IMR-90 (cell line): ENCODE results near the gene PPP1R9A. TPM values are rescaled to one million over a fixed set of nuclear protein-coding genes. Genes with fewer than 3 reads are reported as not detected.

ENCODE experiments used
- ATAC-seq: fragments of 200-7000 bp; cut with Tn5 transposase; 2 replicates; pipeline ENCODE4 v1.9.1; 2020; ENCODE audit warnings: low read depth, mild to moderate bottlenecking, moderate library complexity
- BruUV-seq: library from RNA; stranded (reverse); fragments of 400-500 nt; replicated peaks from 2 replicates; lab custom pipeline; 2021; lab: Mats Ljungman, UMichigan
- CTCF ChIA-PET: fragments of 300-600 bp; formaldehyde crosslinking; extraction: SDS; loops from one replicate; lab custom pipeline; 2021; ENCODE audit warnings: antibody characterized with exemption; lab: Yijun Ruan, JAX
- POLR2A ChIA-PET: fragments of 300-600 bp; sonication (Branson Sonifier 250); formaldehyde crosslinking; loops from one replicate; lab custom pipeline; 2022; ENCODE audit warnings: antibody characterized with exemption; ENCODE audit not compliant: unreplicated experiment; lab: Charles Lee
- DNase-seq: peaks from one replicate; pipeline ENCODE4 v3.0.0; 2013
- H2AFZ ChIP-seq: replicated peaks from 2 replicates; pipeline ENCODE3; 2013; ENCODE audit warnings: low read length, mild to moderate bottlenecking; ENCODE audit not compliant: poor library complexity
- H2AK5ac ChIP-seq: 2 replicates; pipeline ENCODE4 v1.6.1; 2013; ENCODE audit warnings: low read depth, low read length, inconsistent platforms
- H2AK9ac ChIP-seq: replicated peaks from 2 replicates; pipeline ENCODE3; 2013; ENCODE audit warnings: mild to moderate bottlenecking, low read depth, low read length, moderate library complexity; ENCODE audit not compliant: poor library complexity
- H2BK120ac ChIP-seq: 2 replicates; pipeline ENCODE4 v1.6.1; 2013; ENCODE audit warnings: low read depth, low read length, inconsistent platforms
- H2BK15ac ChIP-seq: 3 replicates; pipeline ENCODE4 v1.6.1; 2013; ENCODE audit warnings: low read depth, low read length, inconsistent platforms
- H2BK20ac ChIP-seq: 2 replicates; pipeline ENCODE4 v1.6.1; 2013; ENCODE audit warnings: low read depth, mild to moderate bottlenecking, inconsistent platforms, low read length, moderate library complexity
- H2BK5ac ChIP-seq: 2 replicates; pipeline ENCODE4 v1.6.1; 2013; ENCODE audit warnings: mild to moderate bottlenecking, low read depth, low read length, inconsistent platforms; ENCODE audit not compliant: poor library complexity, severe bottlenecking
- H3K14ac ChIP-seq: replicated peaks from 2 replicates; pipeline ENCODE4 v1.6.1; 2013; ENCODE audit warnings: low read depth, low read length, inconsistent platforms
- H3K18ac ChIP-seq: 2 replicates; pipeline ENCODE4 v1.6.1; 2013; ENCODE audit warnings: low read depth, low read length, control low read depth
- H3K23ac ChIP-seq: 2 replicates; pipeline ENCODE4 v1.6.1; 2013; ENCODE audit warnings: low read depth, low read length, inconsistent platforms
- H3K27ac ChIP-seq: 2 replicates; pipeline ENCODE4 v1.5.1; 2013; ENCODE audit warnings: mild to moderate bottlenecking, control low read depth, low read length; ENCODE audit not compliant: insufficient read depth
- H3K27me3 ChIP-seq: 2 replicates; pipeline ENCODE4 v1.6.1; 2013; ENCODE audit warnings: low read length; ENCODE audit not compliant: control insufficient read depth, insufficient read depth
- H3K36me3 ChIP-seq: 2 replicates; pipeline ENCODE4 v1.6.1; 2013; ENCODE audit warnings: low read length, mixed read lengths; ENCODE audit not compliant: control insufficient read depth, insufficient read depth
- H3K4ac ChIP-seq: 2 replicates; pipeline ENCODE4 v1.6.1; 2013; ENCODE audit warnings: low read depth, low read length, inconsistent platforms
- H3K4me1 ChIP-seq: 2 replicates; pipeline ENCODE4 v1.6.1; 2013; ENCODE audit warnings: low read length, mixed read lengths; ENCODE audit not compliant: control insufficient read depth, insufficient read depth
- H3K4me2 ChIP-seq: 2 replicates; pipeline ENCODE4 v1.6.1; 2013; ENCODE audit warnings: low read depth, mild to moderate bottlenecking, control low read depth, low read length, moderate library complexity
- H3K4me3 ChIP-seq: 2 replicates; pipeline ENCODE4 v1.5.1; 2013; ENCODE audit warnings: low read depth, mild to moderate bottlenecking, control low read depth, low read length, moderate library complexity; ENCODE audit not compliant: insufficient read depth
- H3K56ac ChIP-seq: 2 replicates; pipeline ENCODE4 v1.6.1; 2013; ENCODE audit warnings: low read length, inconsistent platforms; ENCODE audit not compliant: insufficient read depth; ENCODE audit errors: extremely low read depth
- H3K79me1 ChIP-seq, 2 experiments: 2 replicates each; pipeline ENCODE4 v1.6.1; 2013; ENCODE audit warnings: low read length in 2 of 2, inconsistent platforms in 1 of 2, low read depth in 1 of 2
- H3K9ac ChIP-seq: 2 replicates; pipeline ENCODE4 v1.6.1; 2013; ENCODE audit warnings: low read depth, low read length, control low read depth
- H3K9me1 ChIP-seq: 2 replicates; pipeline ENCODE4 v1.6.1; 2013; ENCODE audit warnings: low read length, inconsistent platforms; ENCODE audit not compliant: insufficient read depth
- H3K9me3 ChIP-seq: 2 replicates; pipeline ENCODE4 v1.6.1; 2013; ENCODE audit warnings: low read length; ENCODE audit not compliant: control insufficient read depth, insufficient read depth
- H4K20me1 ChIP-seq: 2 replicates; pipeline ENCODE4 v1.6.1; 2013; ENCODE audit warnings: low read length, inconsistent platforms; ENCODE audit not compliant: insufficient read depth
- H4K5ac ChIP-seq: 2 replicates; pipeline ENCODE4 v1.6.1; 2013; ENCODE audit warnings: mild to moderate bottlenecking, low read depth, low read length, control low read depth
- H4K8ac ChIP-seq, 2 experiments: 2 replicates each; pipeline ENCODE4 v1.6.1; 2013; ENCODE audit warnings: low read depth in 2 of 2, low read length in 2 of 2, control low read depth in 1 of 2, inconsistent platforms in 1 of 2
- H4K91ac ChIP-seq: 2 replicates; pipeline ENCODE4 v1.6.1; 2013; ENCODE audit warnings: low read depth, low read length, inconsistent platforms; ENCODE audit not compliant: insufficient read depth
- BHLHE40 ChIP-seq: fragments of 150-350 bp; IDR thresholded peaks from 2 replicates; pipeline ENCODE4 v1.6.1; 2016; ENCODE audit warnings: mild to moderate bottlenecking, low read depth, low read length
- CEBPB ChIP-seq: IDR thresholded peaks from 2 replicates; pipeline ENCODE4 v1.6.1; 2012; ENCODE audit warnings: low read depth, low read length, improper control_type of control experiment
- CHD1 ChIP-seq: IDR thresholded peaks from 2 replicates; pipeline ENCODE4 v1.6.1; 2012; ENCODE audit warnings: low read depth, low read length, improper control_type of control experiment
- FOS ChIP-seq: fragments of 150-350 bp; IDR thresholded peaks from 2 replicates; pipeline ENCODE4 v1.6.1; 2016; ENCODE audit warnings: low read depth, low read length
- MAFK ChIP-seq: IDR thresholded peaks from 2 replicates; pipeline ENCODE4 v1.6.1; 2012; ENCODE audit warnings: low read depth, low read length, improper control_type of control experiment
- MAZ ChIP-seq: IDR thresholded peaks from 2 replicates; pipeline ENCODE4 v1.6.1; 2012; ENCODE audit warnings: low read depth, mild to moderate bottlenecking, low read length, improper control_type of control experiment, moderate library complexity, borderline replicate concordance
- NFE2L2 ChIP-seq: fragments of 150-350 bp; IDR thresholded peaks from 2 replicates; pipeline ENCODE4 v1.6.1; 2016; ENCODE audit warnings: low read depth, mild to moderate bottlenecking, low read length
- POLR2A ChIP-seq: IDR thresholded peaks from 2 replicates; pipeline ENCODE4 v1.6.1; 2012; ENCODE audit warnings: mild to moderate bottlenecking, low read depth, low read length
- RAD21 ChIP-seq: IDR thresholded peaks from 2 replicates; pipeline ENCODE4 v1.6.1; 2012; ENCODE audit warnings: low read length, improper control_type of control experiment
- RCOR1 ChIP-seq: IDR thresholded peaks from 2 replicates; pipeline ENCODE4 v1.6.1; 2012; ENCODE audit warnings: mild to moderate bottlenecking, low read length, improper control_type of control experiment; ENCODE audit not compliant: insufficient replicate concordance
- RFX5 ChIP-seq: IDR thresholded peaks from 2 replicates; pipeline ENCODE4 v1.8.0; 2012; ENCODE audit warnings: low read depth, mild to moderate bottlenecking, low read length, moderate library complexity
- SMC3 ChIP-seq: fragments of 150-350 bp; IDR thresholded peaks from 2 replicates; pipeline ENCODE4 v1.6.1; 2016; ENCODE audit warnings: low read depth, mild to moderate bottlenecking, antibody characterized with exemption, low read length, moderate library complexity
- WGBS, 2 experiments: methylation state at CpG; one replicate each; pipeline versions ENCODE4 v1.1.5 to v1.1.7; 2013; ENCODE audit warnings: missing lambda C conversion rate in 2 of 2; ENCODE audit not compliant: insufficient read length in 1 of 2; ENCODE audit errors: extremely low coverage in 2 of 2; 5-methylcytosine and 5-hydroxymethylcytosine counted together
- dilution Hi-C: fragments of 300-500 bp; cut with HindIII; formaldehyde crosslinking; loops from one replicate; pipeline ENCODE4 v1.14.3; 2018; ENCODE audit warnings: low sequenced_read_pairs; ENCODE audit not compliant: unreplicated experiment
- in situ Hi-C: fragments of 300-500 bp; cut with MboI; formaldehyde crosslinking; loops from 3 replicates; pipeline ENCODE4 v1.14.3; 2019; ENCODE audit warnings: low sequenced_read_pairs, inconsistent platforms, mixed read lengths
- intact Hi-C: fragments of 100-400 bp; cut with micrococcal nuclease; formaldehyde crosslinking; loops from 2 replicates; pipeline ENCODE4 v1.10.0; 2022
- polyA plus RNA-seq, 3 experiments: library from polyadenylated mRNA; depleted of rRNA; stranded (reverse); fragments of >200 nt; gene quantifications; 2 replicates each; pipeline ENCODE4 v1.2.3, GENCODE V29; 2012; ENCODE audit warnings: low replicate concordance in 1 of 3
- total RNA-seq: library from RNA; depleted of rRNA; stranded (reverse); fragments of >200 nt; gene quantifications from 2 replicates; pipeline ENCODE4 v1.2.3, GENCODE V29; 2012
- TF ChIP-seq, protein P1 (sequence below): fragments of 150-350 bp; IDR thresholded peaks from 2 replicates; pipeline ENCODE4 v1.6.1; 2017; ENCODE audit warnings: mild to moderate bottlenecking, antibody characterized with exemption, low read length, low read depth
- TF ChIP-seq, protein P2 (sequence below): conservative IDR thresholded peaks from 2 replicates; pipeline ENCODE4 v1.5.1; 2012; ENCODE audit warnings: mild to moderate bottlenecking, low read depth, low read length, improper control_type of control experiment

Gene PPP1R9A
- total and polyA plus RNA-seq, 2 of the 4 experiments (the other 2 are of a cell fraction), result not detected

DNA sequence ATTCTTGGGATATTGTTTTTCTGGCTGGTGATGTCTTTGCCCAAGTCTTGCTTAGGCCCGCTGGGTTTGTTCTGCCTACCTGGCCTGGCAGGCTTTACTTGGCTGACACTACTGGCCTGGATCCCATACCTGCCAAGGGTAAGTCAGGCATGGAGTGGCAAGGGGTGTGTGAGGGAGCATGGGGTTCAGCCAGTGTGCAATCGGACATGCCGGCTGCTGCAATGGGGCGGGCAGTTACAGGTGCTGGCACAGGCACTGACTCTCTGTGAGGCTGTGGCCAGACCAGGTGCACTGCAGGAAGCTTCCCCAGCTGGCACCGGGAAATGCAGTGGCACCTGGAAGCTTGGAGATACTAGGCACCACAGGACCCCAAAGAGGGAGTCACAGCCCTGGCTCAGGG, 248.6 kb downstream of the PPP1R9A start:
- in situ Hi-C loops, result no loop called here

More for the DNA sequence above, 248.6 kb downstream of the PPP1R9A start:
- no peak overlapping the region for H2BK15ac ChIP-seq
- 90% methylated on average over 3 of the region's 5 CpGs; no CpG with 5 or more reads in 1 of the 2 experiments for WGBS, 2 experiments
- ChIA-PET CTCF (no interaction called here), POLR2A (no interaction called here)
- ATAC-seq, result no peak
- no peaks in the 10 kb centered on the region for H3K36me3 ChIP-seq
- no peak overlapping the region for H4K8ac ChIP-seq
- H4K5ac ChIP-seq, result no peak overlapping the region
- intact Hi-C loops (no loop called here), dilution Hi-C loops (no loop called here)
- no peak overlapping the region for H2AK9ac ChIP-seq
- no peaks in the 10 kb centered on the region for H3K79me1 ChIP-seq
- H3K23ac ChIP-seq, result no peak overlapping the region
- no peak overlapping the region for H3K4me3 ChIP-seq
- DNase-seq, result no peak
- no peak overlapping the region for H2BK20ac ChIP-seq
- H2AK5ac ChIP-seq, result no peak overlapping the region
- no TSS peak for BruUV-seq
- H3K27me3 ChIP-seq, result no peaks in the 10 kb centered on the region
- no peak overlapping the region for H3K14ac ChIP-seq
- no peak overlapping the region for H3K4ac ChIP-seq
- H3K27ac ChIP-seq, result no peak overlapping the region
- H2BK5ac ChIP-seq, result no peak overlapping the region
- H3K9me3 ChIP-seq, result no peaks in the 10 kb centered on the region
- no peaks in the 10 kb centered on the region for H3K9me1 ChIP-seq
- no peak overlapping the region for H2AFZ ChIP-seq
- H4K91ac ChIP-seq, result no peak overlapping the region
- no peak for TF ChIP-seq RAD21
- no peak for TF ChIP-seq FOS
- TF ChIP-seq POLR2A, result no peak
- TF ChIP-seq MAFK, result no peak
- no peak for TF ChIP-seq SMC3
- TF ChIP-seq, protein P1, sequence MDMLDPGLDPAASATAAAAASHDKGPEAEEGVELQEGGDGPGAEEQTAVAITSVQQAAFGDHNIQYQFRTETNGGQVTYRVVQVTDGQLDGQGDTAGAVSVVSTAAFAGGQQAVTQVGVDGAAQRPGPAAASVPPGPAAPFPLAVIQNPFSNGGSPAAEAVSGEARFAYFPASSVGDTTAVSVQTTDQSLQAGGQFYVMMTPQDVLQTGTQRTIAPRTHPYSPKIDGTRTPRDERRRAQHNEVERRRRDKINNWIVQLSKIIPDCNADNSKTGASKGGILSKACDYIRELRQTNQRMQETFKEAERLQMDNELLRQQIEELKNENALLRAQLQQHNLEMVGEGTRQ, result no peak
- no peak for TF ChIP-seq CEBPB
- TF ChIP-seq, protein P2, sequence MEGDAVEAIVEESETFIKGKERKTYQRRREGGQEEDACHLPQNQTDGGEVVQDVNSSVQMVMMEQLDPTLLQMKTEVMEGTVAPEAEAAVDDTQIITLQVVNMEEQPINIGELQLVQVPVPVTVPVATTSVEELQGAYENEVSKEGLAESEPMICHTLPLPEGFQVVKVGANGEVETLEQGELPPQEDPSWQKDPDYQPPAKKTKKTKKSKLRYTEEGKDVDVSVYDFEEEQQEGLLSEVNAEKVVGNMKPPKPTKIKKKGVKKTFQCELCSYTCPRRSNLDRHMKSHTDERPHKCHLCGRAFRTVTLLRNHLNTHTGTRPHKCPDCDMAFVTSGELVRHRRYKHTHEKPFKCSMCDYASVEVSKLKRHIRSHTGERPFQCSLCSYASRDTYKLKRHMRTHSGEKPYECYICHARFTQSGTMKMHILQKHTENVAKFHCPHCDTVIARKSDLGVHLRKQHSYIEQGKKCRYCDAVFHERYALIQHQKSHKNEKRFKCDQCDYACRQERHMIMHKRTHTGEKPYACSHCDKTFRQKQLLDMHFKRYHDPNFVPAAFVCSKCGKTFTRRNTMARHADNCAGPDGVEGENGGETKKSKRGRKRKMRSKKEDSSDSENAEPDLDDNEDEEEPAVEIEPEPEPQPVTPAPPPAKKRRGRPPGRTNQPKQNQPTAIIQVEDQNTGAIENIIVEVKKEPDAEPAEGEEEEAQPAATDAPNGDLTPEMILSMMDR, result no peak
- no peak for TF ChIP-seq RCOR1
- TF ChIP-seq CHD1, result no peak
- no peak for TF ChIP-seq BHLHE40
- TF ChIP-seq NFE2L2, result no peak
- TF ChIP-seq RFX5, result no peak
- TF ChIP-seq MAZ, result no peak
- H3K4me1 ChIP-seq, result no peaks in the 10 kb centered on the region
- no peaks in the 10 kb centered on the region for H4K20me1 ChIP-seq
- H3K9ac ChIP-seq, result no peak overlapping the region
- H2BK120ac ChIP-seq, result no peak overlapping the region
- H3K18ac ChIP-seq, result no peak overlapping the region
- H3K4me2 ChIP-seq, result no peak overlapping the region
- no peak overlapping the region for H3K56ac ChIP-seq
